GM19099 (cell line): Measurements from ENCODE around the gene KDM2A.

Experiments
- POLR2A ChIP-seq: IDR thresholded peaks from 3 replicates; pipeline ENCODE4 v1.6.1; 2011; ENCODE audit warnings: low read depth; ENCODE audit not compliant: insufficient read length; ENCODE audit errors: extremely low read depth

Gene KDM2A

GRCh38 chr11:67278939-67279588 is 160.0 kb downstream of the KDM2A start:
- TF ChIP-seq POLR2A = peak; percentile 6

GRCh38 chr11:67279589-67280340 is 160.7 kb downstream of the KDM2A start:
- TF ChIP-seq POLR2A = no peak

- no peak for TF ChIP-seq POLR2A
Observed at GRCh38 chr11:67280341-67280787, 161.3 kb downstream of the KDM2A start.

- no peak for TF ChIP-seq POLR2A
Observed at GRCh38 chr11:67280788-67281551, 161.9 kb downstream of the KDM2A start.

GRCh38 chr11:67281552-67282150 is 162.6 kb downstream of the KDM2A start:
- TF ChIP-seq POLR2A = no peak

GRCh38 chr11:67282155-67282875 is 163.3 kb downstream of the KDM2A start:
- no peak for TF ChIP-seq POLR2A

- no peak for TF ChIP-seq POLR2A
Observed at GRCh38 chr11:67282876-67283371, 163.9 kb downstream of the KDM2A start.

GRCh38 chr11:67283481-67283963 is 164.5 kb downstream of the KDM2A start:
- TF ChIP-seq POLR2A = no peak

- TF ChIP-seq POLR2A = no peak
Observed at GRCh38 chr11:67284811-67285540, 165.9 kb downstream of the KDM2A start.

GRCh38 chr11:67285541-67286498 is 166.8 kb downstream of the KDM2A start:
- no peak for TF ChIP-seq POLR2A

GRCh38 chr11:67286621-67287333 is 167.7 kb downstream of the KDM2A start:
- TF ChIP-seq POLR2A = no peak
